SK-N-SH (cell line): Measurements from ENCODE around the gene FGF7. TPM values are rescaled to one million over a fixed set of nuclear protein-coding genes. Genes with fewer than 3 reads are reported as not detected.

Experiments used
- CTCF ChIA-PET: fragments of 300-600, 350-600 bp; formaldehyde crosslinking; extraction: SDS; loops from one replicate; lab custom pipeline; 2021; lab: Yijun Ruan, JAX
- POLR2A ChIA-PET: fragments of 350-600 bp; sonication (Branson Sonifier 250); formaldehyde crosslinking; extraction: SDS; loops from one replicate; lab custom pipeline; 2020; ENCODE audit warnings: antibody characterized with exemption, inconsistent platforms; lab: Yijun Ruan, JAX
- DNase-seq: peaks from one replicate; pipeline ENCODE4 v3.0.0; 2012
- H2AFZ ChIP-seq: fragments of 200-600 bp; sonication (generic); 2 replicates; pipeline ENCODE4 v1.8.1; 2016; ENCODE audit warnings: antibody characterized with exemption, mild to moderate bottlenecking, low read depth
- H3F3A ChIP-seq: fragments of 200-600 bp; sonication (generic); replicated peaks from 2 replicates; pipeline ENCODE3; 2016; ENCODE audit warnings: antibody characterized with exemption, mild to moderate bottlenecking; ENCODE audit not compliant: insufficient read depth
- H3K27ac ChIP-seq, 2 experiments: fragments of 200-500 bp in 1 of 2; fragments of 200-600 bp in 1 of 2; sonication (Bioruptor generic) in 1 of 2; sonication (generic), shearing (Covaris generic) in 1 of 2; 2 replicates each; pipeline versions ENCODE4 v1.5.1 to v1.6.1; 2014 to 2016; ENCODE audit warnings: low read depth in 2 of 2, inconsistent platforms in 1 of 2, low read length in 1 of 2, mild to moderate bottlenecking in 1 of 2, mixed read lengths in 1 of 2
- H3K27me3 ChIP-seq: fragments of 200-600 bp; sonication (generic), shearing (Covaris generic); 2 replicates; pipeline ENCODE4 v1.6.1; 2016; ENCODE audit warnings: mixed run types; ENCODE audit not compliant: insufficient read depth
- H3K36me3 ChIP-seq, 2 experiments: fragments of 200-500 bp in 1 of 2; fragments of 200-600 bp in 1 of 2; sonication (Bioruptor generic) in 1 of 2; sonication (generic) in 1 of 2; replicated peaks in 1 of 2; 2 replicates each; pipeline versions ENCODE3 to v1.5.1; 2014 to 2016; ENCODE audit warnings: low read length in 1 of 2, mild to moderate bottlenecking in 1 of 2; ENCODE audit not compliant: insufficient read depth in 2 of 2, control insufficient read depth in 1 of 2
- H3K4me1 ChIP-seq, 2 experiments: fragments of 200-500 bp in 1 of 2; fragments of 200-600 bp in 1 of 2; sonication (Bioruptor generic) in 1 of 2; sonication (generic), shearing (Covaris generic) in 1 of 2; 2 replicates each; pipeline versions ENCODE4 v1.5.1 to v1.6.1; 2014 to 2016; ENCODE audit warnings: low read depth in 1 of 2, low read length in 1 of 2, mixed run types in 1 of 2; ENCODE audit not compliant: insufficient read depth in 2 of 2, control insufficient read depth in 1 of 2
- H3K4me2 ChIP-seq: fragments of 200-600 bp; sonication (generic), shearing (Covaris generic); 2 replicates; pipeline ENCODE4 v1.6.1; 2017; ENCODE audit warnings: mixed run types
- H3K4me3 ChIP-seq, 2 experiments: fragments of 200-500 bp in 1 of 2; fragments of 200-600 bp in 1 of 2; sonication (Bioruptor generic) in 1 of 2; sonication (generic), shearing (Covaris generic) in 1 of 2; 2 replicates each; pipeline versions ENCODE4 v1.5.1 to v1.8.1; 2014 to 2016; ENCODE audit warnings: low read depth in 2 of 2, inconsistent platforms in 1 of 2, low read length in 1 of 2, mild to moderate bottlenecking in 1 of 2, mixed read lengths in 1 of 2, moderate library complexity in 1 of 2
- H3K79me2 ChIP-seq: fragments of 200-600 bp; sonication (generic); 2 replicates; pipeline ENCODE4 v1.8.1; 2017; ENCODE audit warnings: mild to moderate bottlenecking; ENCODE audit not compliant: insufficient read depth
- H3K9ac ChIP-seq: fragments of 200-600 bp; sonication (generic); 2 replicates; pipeline ENCODE4 v1.6.1; 2017; ENCODE audit warnings: mixed run types
- H3K9me2 ChIP-seq: fragments of 200-600 bp; sonication (generic); 2 replicates; pipeline ENCODE4 v1.6.1; 2017; ENCODE audit warnings: mixed run types
- H3K9me3 ChIP-seq: fragments of 200-600 bp; sonication (generic); 2 replicates; pipeline ENCODE4 v1.6.1; 2017; ENCODE audit warnings: mixed run types, mild to moderate bottlenecking, moderate library complexity
- H4K20me1 ChIP-seq: fragments of 200-600 bp; sonication (generic); 2 replicates; pipeline ENCODE4 v1.6.1; 2017; ENCODE audit warnings: mild to moderate bottlenecking, mixed run types; ENCODE audit not compliant: insufficient read depth
- ELF1 ChIP-seq: IDR thresholded peaks from 2 replicates; pipeline ENCODE4 v1.4.0; 2012
- EP300 ChIP-seq, 2 experiments: IDR thresholded peaks; 2 replicates each; pipeline versions ENCODE4 v1.4.0 to v1.6.1; 2012; ENCODE audit warnings: borderline replicate concordance in 1 of 2, low read depth in 1 of 2, low read length in 1 of 2
- FOSL2 ChIP-seq: IDR thresholded peaks from 2 replicates; pipeline ENCODE4 v1.4.0; 2012; ENCODE audit warnings: low read depth, mild to moderate bottlenecking, moderate library complexity, borderline replicate concordance
- FOXM1 ChIP-seq: IDR thresholded peaks from 2 replicates; pipeline ENCODE4 v1.4.0; 2012; ENCODE audit warnings: low read depth, mild to moderate bottlenecking
- GABPA ChIP-seq: IDR thresholded peaks from 2 replicates; pipeline ENCODE4 v1.4.0; 2012; ENCODE audit warnings: low read depth, mild to moderate bottlenecking
- GATA2 ChIP-seq: sonication (generic); formaldehyde crosslinking; IDR thresholded peaks from 2 replicates; pipeline ENCODE4 v1.5.0; 2020; ENCODE audit warnings: mild to moderate bottlenecking, missing genetic modification reagents
- JUND ChIP-seq: IDR thresholded peaks from 2 replicates; pipeline ENCODE4 v1.4.0; 2012
- MAX ChIP-seq: IDR thresholded peaks from 2 replicates; pipeline ENCODE4 v1.4.0; 2012; ENCODE audit warnings: low read depth
- MEF2A ChIP-seq: IDR thresholded peaks from 2 replicates; pipeline ENCODE4 v1.4.0; 2012; ENCODE audit warnings: low read depth, borderline replicate concordance
- MXI1 ChIP-seq: IDR thresholded peaks from 2 replicates; pipeline ENCODE4 v1.6.1; 2012; ENCODE audit warnings: mild to moderate bottlenecking, low read depth, low read length, improper control_type of control experiment
- PBX3 ChIP-seq: IDR thresholded peaks from 2 replicates; pipeline ENCODE4; 2012
- RCOR1 ChIP-seq: fragments of 150-350 bp; IDR thresholded peaks from 2 replicates; pipeline ENCODE4 v1.6.1; 2017; ENCODE audit warnings: antibody characterized with exemption, low read length
- SIN3A ChIP-seq: IDR thresholded peaks from 2 replicates; pipeline ENCODE4 v1.6.1; 2012; ENCODE audit warnings: low read depth, mild to moderate bottlenecking, low read length, moderate library complexity, borderline replicate concordance
- TCF12 ChIP-seq: IDR thresholded peaks from 2 replicates; pipeline ENCODE4 v1.4.0; 2012
- TEAD4 ChIP-seq: IDR thresholded peaks from 2 replicates; pipeline ENCODE4 v1.4.0; 2012; ENCODE audit warnings: mild to moderate bottlenecking, borderline replicate concordance; ENCODE audit not compliant: insufficient read depth
- USF2 ChIP-seq: fragments of 150-350 bp; IDR thresholded peaks from 2 replicates; pipeline ENCODE4 v1.6.1; 2017; ENCODE audit warnings: antibody characterized with exemption, low read length, low read depth, borderline replicate concordance
- YY1 ChIP-seq: IDR thresholded peaks from 2 replicates; pipeline ENCODE4 v1.4.0; 2012; ENCODE audit warnings: low read depth, mild to moderate bottlenecking
- WGBS: methylation state at CpG from one replicate; pipeline ENCODE4 v1.1.6; 2017; ENCODE audit warnings: low lambda C conversion rate; 5-methylcytosine and 5-hydroxymethylcytosine counted together
- polyA plus RNA-seq, 3 experiments: library from polyadenylated mRNA; depleted of rRNA; stranded (reverse); fragments of >200 nt; gene quantifications; 2 replicates each; pipeline ENCODE4 v1.2.3, GENCODE V29; 2012

Gene FGF7
- polyA plus RNA-seq, 1 of the 3 experiments (the other 2 are of a cell fraction) = 0.25 TPM

GRCh38 chr15:49495993-49496753, 73.1 kb downstream of the FGF7 start:
- H2AFZ ChIP-seq = no peak overlapping the region
- WGBS = 91% methylated on average over 3 of the region's 3 CpGs
- 0 out of 2 replicates have a peak, but pooled peaks cover 3% of the 10 kb centered on the region for H3K9me2 ChIP-seq
- DNase-seq = no peak
- no peaks in the 10 kb centered on the region for H3K9me3 ChIP-seq
- peaks cover 0 to 5% of the 10 kb centered on the region in 2 experiments; a peak in 2 of 4 replicates for H3K4me1 ChIP-seq
- POLR2A ChIA-PET = no interaction called here
- H3K4me3 ChIP-seq = no peak overlapping the region
- H3K27ac ChIP-seq = peak overlapping the region; percentile 31; a peak in 3 of 4 replicates
- no peaks in the 10 kb centered on the region for H3K27me3 ChIP-seq
- no peaks in the 10 kb centered on the region for H3K79me2 ChIP-seq
- 0 out of 2 replicates have a peak overlapping the region, but pooled peaks have one; percentile 11 for H3K4me2 ChIP-seq
- no peaks in the 10 kb centered on the region for H3K36me3 ChIP-seq
- no peaks in the 10 kb centered on the region for H4K20me1 ChIP-seq
- no peak for TF ChIP-seq TEAD4
- TF ChIP-seq MEF2A = no peak
- no peak for TF ChIP-seq GABPA
- TF ChIP-seq JUND = peak; percentile 51; the same call in 1 of the 2 replicates
- peak; percentile 46 for TF ChIP-seq TCF12
- TF ChIP-seq YY1 = no peak
- TF ChIP-seq FOSL2 = peak; percentile 29; the same call in 1 of the 2 replicates
- TF ChIP-seq PBX3 = 0 out of 2 replicates have a peak, but pooled peaks have one; percentile 36
- TF ChIP-seq EP300 (IDR thresholded peaks at IDR 0.05; ENCODE audit: borderline replicate concordance in 1 of 2, low read depth in 1 of 2, low read length in 1 of 2) = 0 out of 4 replicates have a peak, but pooled peaks of 1 of the 2 experiments have one; percentile 29
- H3F3A ChIP-seq = peaks cover 15% of the 10 kb centered on the region
- no peak overlapping the region for H3K9ac ChIP-seq
- CTCF ChIA-PET = interaction anchor here (0.5 kb wide), 1 partner anchor 515 kb away, joined by 3 read pairs; no protein-coding TSS in a partner anchor

- ChIA-PET CTCF (no interaction called here), POLR2A (no interaction called here)
- Histone ChIP-seq H3K4me3 (no peak overlapping the region), H3K27ac (no peak overlapping the region), H3F3A (no peaks in the 10 kb centered on the region), H4K20me1 (no peaks in the 10 kb centered on the region), H2AFZ (no peak overlapping the region), H3K9ac (no peak overlapping the region), H3K27me3 (no peaks in the 10 kb centered on the region), H3K4me2 (no peak overlapping the region), H3K4me1 (no peaks in the 10 kb centered on the region; a peak in 1 of 4 replicates), H3K9me2 (0 out of 2 replicates have a peak, but pooled peaks cover 3% of the 10 kb centered on the region), H3K36me3 (no peaks in the 10 kb centered on the region), H3K79me2 (no peaks in the 10 kb centered on the region), H3K9me3 (0 out of 2 replicates have a peak, but pooled peaks cover 3% of the 10 kb centered on the region)
- no peak for DNase-seq
- TF ChIP-seq TCF12 = no peak
- 66% methylated on average over 1 of the region's 1 CpG for WGBS
These were observed 78.5 kb downstream of the FGF7 start for GRCh38 chr15:49501586-49501985.

- H2AFZ ChIP-seq = no peak overlapping the region
- H3K27ac ChIP-seq = no peak overlapping the region
- H3K27me3 ChIP-seq = no peaks in the 10 kb centered on the region
- no peak overlapping the region for H3K4me3 ChIP-seq
- TF ChIP-seq MXI1 = no peak
- no peak for TF ChIP-seq RCOR1
- no peak for TF ChIP-seq FOXM1
- TF ChIP-seq SIN3A = no peak
- no peak for TF ChIP-seq ELF1
- TF ChIP-seq USF2 = no peak
- TF ChIP-seq GATA2 (CRISPR knock-in tag) = no peak
- TF ChIP-seq MAX = no peak
- H3K79me2 ChIP-seq = no peaks in the 10 kb centered on the region
- no peak overlapping the region for H3K9ac ChIP-seq
- H3K9me3 ChIP-seq = 0 out of 2 replicates have a peak, but pooled peaks cover 3% of the 10 kb centered on the region
- DNase-seq = no peak
- ChIA-PET POLR2A (no interaction called here), CTCF (no interaction called here)
- no peaks in the 10 kb centered on the region for H4K20me1 ChIP-seq
- no peaks in the 10 kb centered on the region for H3F3A ChIP-seq
- no peaks in the 10 kb centered on the region for H3K36me3 ChIP-seq
- 59% methylated on average over 1 of the region's 1 CpG for WGBS
- H3K4me1 ChIP-seq = no peaks in the 10 kb centered on the region
- no peak overlapping the region for H3K4me2 ChIP-seq
- no peaks in the 10 kb centered on the region for H3K9me2 ChIP-seq
These were observed 83.3 kb downstream of the FGF7 start for GRCh38 chr15:49506341-49506740.
